ENCODE measurements around the gene HCN2.
"Not testable (repeated sequence)": the region's sequence is repeated elsewhere in the genome, so short reads cannot be mapped to it uniquely, and the experiment has no call there.

Gene HCN2

GRCh38 chr19:607301-608154, 17.8 kb downstream of the HCN2 start:
- DNase-seq = no peak

GRCh38 chr19:608155-609003, 18.7 kb downstream of the HCN2 start:
- no peak for DNase-seq

GRCh38 chr19:609004-609346, 19.3 kb downstream of the HCN2 start:
- DNase-seq = no peak

- DNase-seq = no peak
Measured at GRCh38 chr19:610071-610800, 20.6 kb downstream of the HCN2 start.

- DNase-seq = no peak
Measured at GRCh38 chr19:610801-611480, 21.3 kb downstream of the HCN2 start.

- no peak for DNase-seq
Measured at GRCh38 chr19:611481-611868, 21.8 kb downstream of the HCN2 start.

GRCh38 chr19:612941-613340, 23.3 kb downstream of the HCN2 start:
- DNase-seq = no peak

GRCh38 chr19:613732-614567, 24.3 kb downstream of the HCN2 start:
- no peak for DNase-seq

- DNase-seq = no peak
Measured at GRCh38 chr19:615619-616018, 25.9 kb downstream of the HCN2 start.

- no peak for DNase-seq
Measured at GRCh38 chr19:616062-616700, 26.5 kb downstream of the HCN2 start.

- no peak for DNase-seq
Measured at GRCh38 chr19:616747-617526, 27.3 kb downstream of the HCN2 start.

GRCh38 chr19:617551-618246, 28.0 kb downstream of the HCN2 start:
- no peak for DNase-seq

GRCh38 chr19:618247-618619, 28.6 kb downstream of the HCN2 start:
- DNase-seq = no peak

GRCh38 chr19:618674-619285, 29.1 kb downstream of the HCN2 start:
- DNase-seq = no peak

GRCh38 chr19:619286-620002, 29.8 kb downstream of the HCN2 start:
- no peak for DNase-seq

- no peak for DNase-seq
Measured at GRCh38 chr19:620166-620862, 30.6 kb downstream of the HCN2 start.

- DNase-seq = not testable (repeated sequence)
Measured at GRCh38 chr19:621191-621590, 31.5 kb downstream of the HCN2 start.

- DNase-seq = no peak
Measured at GRCh38 chr19:621819-622218, 32.1 kb downstream of the HCN2 start.
